HepG2 (cell line): ENCODE measurements around the gene PPP1CA. TPM values are rescaled to one million over a fixed set of nuclear protein-coding genes. Genes with fewer than 3 reads are reported as not detected.

Experiments used
- AFF4 ChIP-seq: sonication (generic); formaldehyde crosslinking; IDR thresholded peaks from 2 replicates; pipeline ENCODE4 v1.4.0; 2020; ENCODE audit warnings: missing genetic modification reagents
- ATF1 ChIP-seq: IDR thresholded peaks from 2 replicates; pipeline ENCODE4 v1.6.1; 2016; ENCODE audit warnings: mild to moderate bottlenecking, control low read depth
- MAF1 ChIP-seq: sonication (generic); formaldehyde crosslinking; IDR thresholded peaks from 2 replicates; pipeline ENCODE4 v1.5.0; 2020; ENCODE audit warnings: missing genetic modification reagents, borderline replicate concordance
- PRMT3 ChIP-seq: sonication (generic); formaldehyde crosslinking; IDR thresholded peaks from 2 replicates; pipeline ENCODE4 v1.8.1; 2022; ENCODE audit warnings: low read depth, mild to moderate bottlenecking, moderate library complexity, missing genetic modification reagents, borderline replicate concordance
- REST ChIP-seq, 2 experiments: IDR thresholded peaks; 2 replicates each; pipeline ENCODE4 v1.6.1; 2011 to 2012; ENCODE audit warnings: low read length in 2 of 2, borderline replicate concordance in 1 of 2, low read depth in 1 of 2, mild to moderate bottlenecking in 1 of 2, moderate library complexity in 1 of 2
- TARDBP ChIP-seq: sonication (generic); formaldehyde crosslinking; IDR thresholded peaks from 2 replicates; pipeline ENCODE4 v1.8.0; 2022; ENCODE audit warnings: mild to moderate bottlenecking, missing genetic modification reagents
- TP53 ChIP-seq: sonication (generic); formaldehyde crosslinking; conservative IDR thresholded peaks from 2 replicates; pipeline ENCODE4 v1.4.0; 2020; ENCODE audit warnings: missing genetic modification reagents
- ZNF382 ChIP-seq: sonication (generic); formaldehyde crosslinking; IDR thresholded peaks from 2 replicates; pipeline ENCODE4 v1.5.0; 2020; ENCODE audit warnings: missing genetic modification reagents, mild to moderate bottlenecking, borderline replicate concordance
- ZNF589 ChIP-seq: sonication (generic); formaldehyde crosslinking; conservative IDR thresholded peaks from 2 replicates; pipeline ENCODE4 v1.8.0; 2022; ENCODE audit warnings: mild to moderate bottlenecking, moderate library complexity, missing genetic modification reagents
- ZNF816 ChIP-seq: sonication (generic); formaldehyde crosslinking; IDR thresholded peaks from 2 replicates; pipeline ENCODE4 v1.8.0; 2022; ENCODE audit warnings: missing genetic modification reagents, mild to moderate bottlenecking, borderline replicate concordance
- polyA plus RNA-seq, 8 experiments: library from polyadenylated mRNA; depleted of rRNA in 3 of 8; stranded (reverse) in 7 of 8; unstranded in 1 of 8; fragments of >200 nt; fragmentation: Illumina TruSeq in 4 of 8; extraction: Trizol in 4 of 8; gene quantifications; 2 replicates each; pipeline versions ENCODE4 v1.2.1 to v1.2.3, GENCODE V29; 2011 to 2016; ENCODE audit warnings: low read depth in 4 of 8, missing spikeins in 1 of 8, mixed read lengths in 1 of 8; ENCODE audit not compliant: insufficient read depth in 1 of 8
- total RNA-seq, 5 experiments: library from RNA; depleted of rRNA; stranded (reverse); fragments of >200 nt; fragmentation: Illumina TruSeq; extraction: Trizol; gene quantifications; 2 replicates each; pipeline ENCODE4 v1.2.3, GENCODE V29; 2016; ENCODE audit warnings: low read depth in 1 of 5
- TF ChIP-seq, protein P1 (sequence below): sonication (generic); formaldehyde crosslinking; IDR thresholded peaks from 2 replicates; pipeline ENCODE4 v1.5.1; 2020; ENCODE audit warnings: mild to moderate bottlenecking, moderate library complexity, missing genetic modification reagents
- TF ChIP-seq, protein P2 (sequence below): IDR thresholded peaks from 2 replicates; pipeline ENCODE4 v1.6.1; 2016; ENCODE audit warnings: low read depth, borderline replicate concordance
- TF ChIP-seq, protein P3 (sequence below), 2 experiments: sonication (generic) in 1 of 2; formaldehyde crosslinking in 1 of 2; IDR thresholded peaks; 2 replicates each; pipeline versions ENCODE4 v1.4.0 to v1.6.1; 2018 to 2020; ENCODE audit warnings: missing genetic modification reagents in 2 of 2, borderline replicate concordance in 1 of 2, low read depth in 1 of 2, mild to moderate bottlenecking in 1 of 2, missing biosample characterization in 1 of 2

Gene PPP1CA
- total and polyA plus RNA-seq, 2 of the 13 experiments (the other 11 are each of a cell fraction or from before 2014, with no cell fraction given): 149 to 170 TPM

- no peak for TF ChIP-seq AFF4 (CRISPR knock-in tag)
- TF ChIP-seq TARDBP (CRISPR knock-in tag): peak; percentile 60
- TF ChIP-seq, protein P1, sequence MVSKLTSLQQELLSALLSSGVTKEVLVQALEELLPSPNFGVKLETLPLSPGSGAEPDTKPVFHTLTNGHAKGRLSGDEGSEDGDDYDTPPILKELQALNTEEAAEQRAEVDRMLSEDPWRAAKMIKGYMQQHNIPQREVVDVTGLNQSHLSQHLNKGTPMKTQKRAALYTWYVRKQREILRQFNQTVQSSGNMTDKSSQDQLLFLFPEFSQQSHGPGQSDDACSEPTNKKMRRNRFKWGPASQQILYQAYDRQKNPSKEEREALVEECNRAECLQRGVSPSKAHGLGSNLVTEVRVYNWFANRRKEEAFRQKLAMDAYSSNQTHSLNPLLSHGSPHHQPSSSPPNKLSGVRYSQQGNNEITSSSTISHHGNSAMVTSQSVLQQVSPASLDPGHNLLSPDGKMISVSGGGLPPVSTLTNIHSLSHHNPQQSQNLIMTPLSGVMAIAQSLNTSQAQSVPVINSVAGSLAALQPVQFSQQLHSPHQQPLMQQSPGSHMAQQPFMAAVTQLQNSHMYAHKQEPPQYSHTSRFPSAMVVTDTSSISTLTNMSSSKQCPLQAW (CRISPR knock-in tag): peak; percentile 15
- no peak for TF ChIP-seq PRMT3
- TF ChIP-seq ZNF382 (CRISPR knock-in tag): no peak
- peak; percentile 79; the same call in 1 of the 2 replicates for TF ChIP-seq MAF1
- TF ChIP-seq, protein P2, sequence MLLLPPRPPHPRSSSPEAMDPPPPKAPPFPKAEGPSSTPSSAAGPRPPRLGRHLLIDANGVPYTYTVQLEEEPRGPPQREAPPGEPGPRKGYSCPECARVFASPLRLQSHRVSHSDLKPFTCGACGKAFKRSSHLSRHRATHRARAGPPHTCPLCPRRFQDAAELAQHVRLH (CRISPR knock-in tag): no peak; the same call in 1 of the 2 replicates
- TF ChIP-seq REST (IDR thresholded peaks at IDR 0.05; ENCODE audit: borderline replicate concordance in 1 of 2, low read depth in 1 of 2, low read length in 2 of 2): no peak
- peak; percentile 100 for TF ChIP-seq ATF1 (CRISPR knock-in tag)
- TF ChIP-seq TP53: peak; percentile 72
- TF ChIP-seq ZNF816 (CRISPR knock-in tag): no peak
- no peak for TF ChIP-seq ZNF589
- TF ChIP-seq, protein P3, sequence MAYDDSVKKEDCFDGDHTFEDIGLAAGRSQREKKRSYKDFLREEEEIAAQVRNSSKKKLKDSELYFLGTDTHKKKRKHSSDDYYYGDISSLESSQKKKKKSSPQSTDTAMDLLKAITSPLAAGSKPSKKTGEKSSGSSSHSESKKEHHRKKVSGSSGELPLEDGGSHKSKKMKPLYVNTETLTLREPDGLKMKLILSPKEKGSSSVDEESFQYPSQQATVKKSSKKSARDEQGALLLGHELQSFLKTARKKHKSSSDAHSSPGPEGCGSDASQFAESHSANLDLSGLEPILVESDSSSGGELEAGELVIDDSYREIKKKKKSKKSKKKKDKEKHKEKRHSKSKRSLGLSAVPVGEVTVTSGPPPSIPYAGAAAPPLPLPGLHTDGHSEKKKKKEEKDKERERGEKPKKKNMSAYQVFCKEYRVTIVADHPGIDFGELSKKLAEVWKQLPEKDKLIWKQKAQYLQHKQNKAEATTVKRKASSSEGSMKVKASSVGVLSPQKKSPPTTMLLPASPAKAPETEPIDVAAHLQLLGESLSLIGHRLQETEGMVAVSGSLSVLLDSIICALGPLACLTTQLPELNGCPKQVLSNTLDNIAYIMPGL (CRISPR knock-in tag; IDR thresholded peaks at IDR 0.05; ENCODE audit: borderline replicate concordance in 1 of 2, low read depth in 1 of 2): peak in 1 of 2 experiments; percentile 52; a peak in 1 of 4 replicates
Observed at GRCh38 chr11:67428052-67429001, 26.7 kb upstream of the PPP1CA start, which contains the start of gene RPS6KB2 (continued).
